ENCODE measurements around the gene GSDMA. TPM values are rescaled to one million over a fixed set of nuclear protein-coding genes. Genes with fewer than 3 reads are reported as not detected.

The GSDMA gene
- total RNA-seq, 1 experiment from 2014 or later: not detected

DNA sequence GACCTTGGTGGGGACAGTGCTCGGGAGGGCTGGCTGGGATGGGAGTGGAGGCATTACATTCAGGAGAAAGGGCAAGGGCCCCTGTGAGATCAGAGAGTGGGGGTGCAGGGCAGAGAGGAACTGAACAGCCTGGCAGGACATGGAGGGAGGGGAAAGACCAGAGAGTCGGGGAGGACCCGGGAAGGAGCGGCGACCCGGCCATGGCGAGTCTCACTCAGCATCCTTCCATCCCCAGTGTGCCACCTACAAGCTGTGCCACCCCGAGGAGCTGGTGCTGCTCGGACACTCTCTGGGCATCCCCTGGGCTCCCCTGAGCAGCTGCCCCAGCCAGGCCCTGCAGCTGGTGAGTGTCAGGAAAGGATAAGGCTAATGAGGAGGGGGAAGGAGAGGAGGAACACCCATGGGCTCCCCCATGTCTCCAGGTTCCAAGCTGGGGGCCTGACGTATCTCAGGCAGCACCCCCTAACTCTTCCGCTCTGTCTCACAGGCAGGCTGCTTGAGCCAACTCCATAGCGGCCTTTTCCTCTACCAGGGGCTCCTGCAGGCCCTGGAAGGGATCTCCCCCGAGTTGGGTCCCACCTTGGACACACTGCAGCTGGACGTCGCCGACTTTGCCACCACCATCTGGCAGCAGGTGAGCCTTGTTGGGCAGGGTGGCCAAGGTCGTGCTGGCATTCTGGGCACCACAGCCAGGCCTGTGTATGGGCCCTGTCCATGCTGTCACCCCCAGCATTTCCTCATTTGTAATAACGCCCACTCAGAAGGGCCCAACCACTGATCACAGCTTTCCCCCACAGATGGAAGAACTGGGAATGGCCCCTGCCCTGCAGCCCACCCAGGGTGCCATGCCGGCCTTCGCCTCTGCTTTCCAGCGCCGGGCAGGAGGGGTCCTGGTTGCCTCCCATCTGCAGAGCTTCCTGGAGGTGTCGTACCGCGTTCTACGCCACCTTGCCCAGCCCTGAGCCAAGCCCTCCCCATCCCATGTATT is 53.5 kb downstream of the GSDMA start:
- in situ Hi-C loops (cut with HindIII; ENCODE audit: low sequenced_read_pairs): no loop called here
- no peak for DNase-seq (ENCODE audit: low spot score)

DNA sequence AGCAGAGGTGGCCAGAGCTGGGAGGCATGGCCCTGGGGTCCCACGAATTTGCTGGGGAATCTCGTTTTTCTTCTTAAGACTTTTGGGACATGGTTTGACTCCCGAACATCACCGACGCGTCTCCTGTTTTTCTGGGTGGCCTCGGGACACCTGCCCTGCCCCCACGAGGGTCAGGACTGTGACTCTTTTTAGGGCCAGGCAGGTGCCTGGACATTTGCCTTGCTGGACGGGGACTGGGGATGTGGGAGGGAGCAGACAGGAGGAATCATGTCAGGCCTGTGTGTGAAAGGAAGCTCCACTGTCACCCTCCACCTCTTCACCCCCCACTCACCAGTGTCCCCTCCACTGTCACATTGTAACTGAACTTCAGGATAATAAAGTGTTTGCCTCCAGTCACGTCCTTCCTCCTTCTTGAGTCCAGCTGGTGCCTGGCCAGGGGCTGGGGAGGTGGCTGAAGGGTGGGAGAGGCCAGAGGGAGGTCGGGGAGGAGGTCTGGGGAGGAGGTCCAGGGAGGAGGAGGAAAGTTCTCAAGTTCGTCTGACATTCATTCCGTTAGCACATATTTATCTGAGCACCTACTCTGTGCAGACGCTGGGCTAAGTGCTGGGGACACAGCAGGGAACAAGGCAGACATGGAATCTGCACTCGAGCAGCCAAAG is 54.7 kb downstream of the GSDMA start:
- in situ Hi-C loops (cut with HindIII; ENCODE audit: low sequenced_read_pairs): no loop called here
- DNase-seq (ENCODE audit: low spot score): no peak

DNA sequence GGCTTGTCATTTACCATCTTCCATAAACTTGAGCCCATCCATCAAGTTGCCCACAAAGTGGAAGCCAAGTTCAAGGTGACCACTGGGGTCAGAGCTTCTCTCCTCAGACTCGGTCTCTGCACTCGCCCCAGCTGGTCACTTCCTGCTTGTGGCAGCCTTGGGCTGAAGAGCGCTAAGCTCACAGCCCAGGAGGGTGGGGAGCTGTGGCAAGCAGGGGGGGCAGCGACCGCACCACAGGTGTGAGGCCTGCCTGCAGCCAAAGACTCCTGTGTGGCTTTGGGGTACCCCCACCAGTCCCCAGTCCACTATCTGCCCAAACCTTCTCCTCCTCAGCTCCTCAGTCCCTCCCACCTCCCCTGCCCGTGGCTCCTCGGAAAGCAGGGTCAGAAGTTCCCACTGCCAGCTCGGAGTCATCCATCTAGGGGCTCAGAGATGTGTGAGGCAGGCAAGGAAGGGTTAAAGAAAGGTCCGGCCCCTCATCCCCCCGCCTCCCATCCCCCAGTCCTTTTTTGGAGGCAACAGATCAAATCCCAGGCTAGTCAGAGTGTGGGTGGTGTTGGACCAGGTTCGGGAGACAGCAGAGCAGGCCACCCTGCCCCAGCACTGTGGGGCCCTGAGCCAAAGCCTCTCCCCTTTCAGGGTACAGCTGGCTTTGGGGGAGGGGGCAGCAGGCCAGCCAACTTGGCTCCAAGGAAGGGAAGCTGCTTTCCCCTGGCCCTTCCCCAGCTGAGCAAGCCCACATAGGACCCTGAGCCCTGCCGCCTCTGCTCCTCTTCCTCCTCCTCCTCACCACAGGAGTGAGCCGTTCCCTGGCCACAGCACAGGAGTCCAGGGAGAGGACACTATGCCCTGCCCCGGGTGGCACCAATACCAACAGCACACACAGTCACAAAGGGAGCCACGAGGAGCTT is 55.7 kb downstream of the GSDMA start:
- no peak for DNase-seq (ENCODE audit: low spot score)
- in situ Hi-C loops (cut with HindIII; ENCODE audit: low sequenced_read_pairs): no loop called here

DNA sequence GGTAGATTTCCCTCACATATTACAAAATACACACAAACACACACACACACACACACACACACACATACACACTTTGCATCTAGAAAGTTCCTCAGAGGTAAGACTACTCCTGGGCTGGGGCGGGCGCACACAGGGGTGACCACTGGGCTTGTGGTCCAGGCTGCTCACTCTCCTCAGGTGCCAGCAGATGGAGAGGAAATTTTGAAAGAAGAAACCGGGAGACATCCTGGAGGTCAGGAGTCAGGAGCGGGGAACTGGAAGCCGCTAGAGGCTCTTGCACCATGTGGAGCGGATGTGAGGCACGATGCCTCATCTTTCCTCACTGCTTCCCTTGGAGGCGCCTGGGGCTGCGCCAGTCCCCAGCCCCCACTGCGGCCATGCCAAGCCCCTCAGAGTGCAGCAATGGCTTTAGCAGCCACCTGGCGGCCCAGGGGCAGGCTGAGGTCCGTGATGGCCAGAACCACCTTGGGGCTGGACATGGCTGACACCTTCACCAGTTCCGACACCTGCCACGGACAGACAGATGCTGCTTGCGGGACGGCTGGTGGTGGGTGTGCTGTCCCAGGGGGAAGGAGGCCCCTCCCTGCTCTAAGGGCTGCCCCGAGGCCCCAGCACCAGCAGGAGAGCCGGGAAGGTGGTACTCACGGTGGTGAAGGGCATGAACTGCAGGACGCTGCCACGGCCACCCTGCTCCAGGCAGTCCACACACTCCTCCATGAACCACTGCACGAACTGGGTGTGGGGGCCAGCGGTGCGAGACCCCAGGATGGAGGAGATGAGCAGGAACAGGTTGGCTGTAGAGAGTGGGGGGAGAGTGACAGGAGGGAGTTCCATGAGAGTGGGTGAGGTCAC is 56.6 kb downstream of the GSDMA start:
- in situ Hi-C loops (cut with HindIII; ENCODE audit: low sequenced_read_pairs): no loop called here
- DNase-seq (ENCODE audit: low spot score): no peak

GRCh38 chr17:40020146-40020545 is 57.3 kb downstream of the GSDMA start:
- in situ Hi-C loops (cut with HindIII; ENCODE audit: low sequenced_read_pairs): no loop called here
- DNase-seq (ENCODE audit: low spot score): no peak

DNA sequence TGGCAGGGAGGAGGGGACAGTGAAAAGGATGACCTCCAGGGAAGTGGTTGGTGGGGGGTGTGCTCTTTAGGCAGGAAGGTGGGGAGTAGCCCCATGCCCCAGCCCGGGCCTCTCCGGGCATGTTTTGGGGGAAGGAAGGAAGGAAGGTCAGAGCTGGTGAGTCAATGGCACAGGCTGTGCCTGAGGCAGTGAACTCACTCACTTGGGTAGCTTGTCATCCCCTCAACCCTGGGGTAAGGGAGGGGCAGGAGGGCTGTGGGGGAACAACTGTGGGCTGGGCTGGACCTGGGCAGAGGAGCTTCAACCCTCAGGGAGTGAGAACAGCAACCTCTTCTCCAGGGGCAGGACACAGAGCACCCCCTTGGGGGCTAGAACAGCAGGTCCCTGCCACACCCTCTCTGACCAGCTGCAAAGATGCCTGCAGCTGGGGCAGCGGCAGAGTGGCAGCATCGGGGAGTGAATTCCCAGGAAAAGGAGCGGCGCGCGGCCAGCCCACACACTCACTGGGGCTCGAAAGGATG is 58.7 kb downstream of the GSDMA start:
- DNase-seq (ENCODE audit: low spot score): no peak

DNA sequence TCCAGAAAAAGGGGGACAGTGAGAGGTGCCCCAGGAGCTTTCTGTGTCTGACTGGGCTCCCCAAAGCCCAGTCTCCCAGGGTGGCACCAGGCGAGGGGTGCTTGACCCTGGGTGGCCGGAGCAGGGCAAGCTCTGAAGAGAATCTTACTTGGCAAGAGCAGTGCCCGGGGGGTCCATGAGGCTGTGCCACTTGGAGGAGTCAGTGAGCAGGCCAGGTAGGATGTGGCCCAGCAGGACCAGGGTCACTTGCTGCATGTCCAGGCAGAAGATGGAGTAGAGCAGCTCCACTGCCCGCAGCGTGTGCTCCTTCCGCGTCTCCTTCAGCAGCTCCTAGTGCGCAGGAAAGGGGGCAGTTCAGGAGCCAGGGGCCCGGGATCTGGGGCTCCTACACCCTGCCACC is 59.7 kb downstream of the GSDMA start:
- in situ Hi-C loops (cut with HindIII; ENCODE audit: low sequenced_read_pairs): no loop called here

More for the DNA sequence above, 58.7 kb downstream of the GSDMA start:
- in situ Hi-C loops (cut with HindIII; ENCODE audit: low sequenced_read_pairs): no loop called here

GRCh38 chr17:40022961-40023541 is 60.2 kb downstream of the GSDMA start:
- DNase-seq (ENCODE audit: low spot score): no peak
- in situ Hi-C loops (cut with HindIII; ENCODE audit: low sequenced_read_pairs): no loop called here

More for the DNA sequence above, 59.7 kb downstream of the GSDMA start:
- no peak for DNase-seq (ENCODE audit: low spot score)

- in situ Hi-C loops (cut with HindIII; ENCODE audit: low sequenced_read_pairs): no loop called here
- no peak for DNase-seq (ENCODE audit: low spot score)
Measured at GRCh38 chr17:40023590-40024292, 60.9 kb downstream of the GSDMA start.

DNA sequence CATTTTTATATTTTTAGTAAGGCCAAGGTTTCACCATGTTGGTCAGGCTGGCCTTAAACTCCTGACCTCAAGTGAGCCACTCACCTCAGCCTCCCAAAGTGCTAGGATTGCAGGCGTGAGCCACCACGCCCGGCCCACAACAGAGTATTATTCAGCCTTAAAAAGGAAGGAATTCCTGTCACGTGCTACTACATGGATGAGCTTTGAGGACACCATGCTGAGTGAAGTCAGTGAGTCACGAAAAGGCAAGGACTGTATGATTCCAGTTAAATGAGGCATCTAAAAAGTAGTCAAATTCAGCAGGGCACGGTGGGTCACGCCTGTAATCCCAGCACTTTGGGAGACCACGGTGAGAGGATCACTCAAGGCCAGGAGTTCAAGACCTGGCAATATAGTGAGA is 62.1 kb downstream of the GSDMA start:
- DNase-seq (ENCODE audit: low spot score): no peak
- in situ Hi-C loops (cut with HindIII; ENCODE audit: low sequenced_read_pairs): no loop called here

DNA sequence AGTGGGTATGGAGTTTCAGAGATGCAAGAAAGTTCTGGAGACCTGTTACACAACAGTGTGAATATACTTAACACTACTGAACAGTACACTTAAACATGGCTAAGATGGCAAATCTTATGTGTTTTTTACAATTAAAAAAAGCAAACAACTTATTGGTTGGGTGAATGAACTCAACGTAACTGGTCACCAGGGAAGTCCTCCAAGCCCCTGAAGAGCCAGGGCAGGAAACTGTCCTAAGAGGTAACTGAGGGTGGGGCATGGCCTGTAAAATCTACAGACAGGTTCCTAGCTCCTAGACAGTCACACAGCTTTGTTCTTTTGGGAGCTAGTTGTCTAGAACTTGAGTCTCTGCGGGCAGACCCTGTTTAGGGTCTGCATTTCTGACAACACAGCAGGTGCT is 62.8 kb downstream of the GSDMA start:
- in situ Hi-C loops (cut with HindIII; ENCODE audit: low sequenced_read_pairs): no loop called here
- no peak for DNase-seq (ENCODE audit: low spot score)

DNA sequence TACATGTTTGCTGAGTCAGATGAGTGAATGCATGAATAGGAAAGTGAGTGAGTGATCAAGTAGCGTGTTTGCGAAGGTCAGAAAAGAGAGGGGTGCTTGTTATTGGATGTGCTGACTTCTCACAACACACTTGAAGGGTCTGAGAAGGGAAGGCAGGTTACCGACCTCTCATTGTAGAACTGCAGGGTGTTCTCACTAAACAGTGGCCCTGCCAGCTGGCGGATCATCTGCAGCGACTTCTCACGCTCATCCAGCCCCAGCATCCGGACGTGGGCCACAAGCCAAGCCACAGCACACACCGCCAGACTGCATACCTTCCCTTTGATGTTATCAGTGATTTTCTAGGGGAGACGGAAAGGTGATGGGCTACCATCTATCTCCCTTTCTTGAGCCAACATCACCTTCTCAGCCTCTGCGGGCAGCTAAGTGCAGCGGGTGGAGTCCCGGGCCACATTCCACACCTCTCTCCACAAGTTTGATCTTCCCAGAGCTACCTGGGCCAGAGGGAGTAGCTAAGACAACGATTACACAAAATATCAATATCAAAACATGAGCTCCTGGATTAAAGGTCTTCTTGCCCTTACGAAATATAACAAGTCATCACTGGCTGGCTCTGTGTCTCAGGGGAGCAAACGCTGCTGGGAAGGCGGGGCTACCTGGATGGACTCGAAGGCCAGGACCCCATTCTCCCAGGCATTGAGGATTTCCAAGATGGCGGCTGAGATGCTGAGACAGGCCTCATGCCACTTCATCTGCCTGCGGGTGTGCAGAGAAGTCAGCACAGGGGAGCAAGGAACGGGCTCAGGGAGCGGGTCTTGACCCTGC is 63.4 kb downstream of the GSDMA start:
- no peak for DNase-seq (ENCODE audit: low spot score)
- in situ Hi-C loops (cut with HindIII; ENCODE audit: low sequenced_read_pairs): no loop called here

DNA sequence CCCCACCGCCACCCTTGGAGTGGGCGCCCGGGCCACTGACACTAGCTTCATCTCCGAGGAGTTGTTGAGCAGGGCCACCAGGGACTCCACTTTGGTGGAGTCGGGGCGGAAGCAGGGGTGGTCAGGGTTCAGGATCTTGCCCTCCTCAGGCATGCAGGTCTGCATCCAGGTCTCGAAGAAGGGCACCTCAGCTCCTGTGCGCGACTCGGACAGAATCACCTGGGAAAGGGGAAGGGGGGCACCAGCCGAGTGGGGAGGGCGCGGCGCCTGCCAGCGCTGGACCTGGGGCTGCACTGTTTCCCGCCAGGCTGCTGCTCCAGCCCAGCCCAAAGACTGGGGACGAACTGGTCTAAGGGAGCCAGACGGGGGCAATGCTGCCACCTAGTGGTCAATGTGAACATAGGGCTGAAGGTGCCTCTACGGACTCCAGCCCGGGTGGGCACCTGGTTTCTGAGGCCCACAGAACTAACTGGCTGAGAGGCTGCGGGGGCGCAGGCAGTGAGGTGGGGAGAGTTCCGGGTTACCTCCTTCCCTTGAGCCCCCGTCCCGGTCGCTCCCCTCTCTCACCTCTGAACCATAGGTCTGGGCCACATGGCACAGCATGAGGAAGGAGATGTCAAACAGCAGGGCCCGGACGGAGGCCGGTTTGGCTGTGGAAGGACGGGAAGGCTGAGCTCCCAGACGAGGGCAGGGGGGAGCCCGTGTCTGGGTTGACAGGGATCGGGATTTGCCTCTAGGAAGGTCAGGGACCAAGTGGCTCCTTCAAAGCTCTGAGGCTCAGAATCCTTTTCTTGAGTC is 64.2 kb downstream of the GSDMA start:
- in situ Hi-C loops (cut with HindIII; ENCODE audit: low sequenced_read_pairs): no loop called here

More for the DNA sequence above, 64.2 kb downstream of the GSDMA start:
- DNase-seq (ENCODE audit: low spot score): peak; percentile 92
